Retinal pigment epithelial cell (primary cell): ENCODE measurements around the gene CBL.

Experiments
- DNase-seq: peaks from one replicate; pipeline ENCODE4 v3.0.0-alpha.2; 2010; ENCODE audit warnings: low read depth
- H3K4me3 ChIP-seq: 2 replicates; pipeline ENCODE4 v1.5.1; 2011; ENCODE audit warnings: mild to moderate bottlenecking, low read length, control low read depth, moderate library complexity
- CTCF ChIP-seq: conservative IDR thresholded peaks from 2 replicates; pipeline ENCODE4 v1.5.1; 2011; ENCODE audit warnings: low read depth, low read length, control low read depth, inconsistent platforms

CBL gene

GRCh38 chr11:119167933-119168332, 38.2 kb upstream of the CBL start:
- no peak for DNase-seq
- no peak overlapping the region for H3K4me3 ChIP-seq
- TF ChIP-seq CTCF: no peak

- peak; percentile 48 for DNase-seq
- peak within 1 kb of the TSS; percentile 63 for H3K4me3 ChIP-seq
- TF ChIP-seq CTCF: peak; percentile 83
Observed at GRCh38 chr11:119168471-119169281, 37.5 kb upstream of the CBL start, which contains the start of gene NLRX1. NLRX1 (plus strand) TSS chr11:119168725; CDS start chr11:119171404, 2,679 bp downstream.

GRCh38 chr11:119169282-119169719, 36.8 kb upstream of the CBL start:
- peak overlapping the region; percentile 63 for H3K4me3 ChIP-seq
- TF ChIP-seq CTCF: no peak
- peak; percentile 51 for DNase-seq

GRCh38 chr11:119172513-119172912, 33.6 kb upstream of the CBL start:
- TF ChIP-seq CTCF: no peak
- DNase-seq: no peak
- no peak overlapping the region for H3K4me3 ChIP-seq

- no peak overlapping the region for H3K4me3 ChIP-seq
- TF ChIP-seq CTCF: no peak
- DNase-seq: no peak
Observed at GRCh38 chr11:119173453-119173852, 32.7 kb upstream of the CBL start.

GRCh38 chr11:119175493-119176077, 30.6 kb upstream of the CBL start:
- no peak for DNase-seq

More at GRCh38 chr11:119175493-119176077, 30.6 kb upstream of the CBL start:
- H3K4me3 ChIP-seq: no peak overlapping the region
- TF ChIP-seq CTCF: no peak
